Cardiac muscle cell (in vitro differentiated cells and primary cell): ENCODE data around the gene TLE7. TPM values are rescaled to one million over a fixed set of nuclear protein-coding genes. Genes with fewer than 3 reads are reported as not detected.

Experiments used
- DNase-seq, 2 donors: peaks; one replicate each; pipeline versions ENCODE4 v3.0.0 to v3.0.0-alpha.2; 2010 to 2017; ENCODE audit warnings: low read depth in 1 of 2, low spot score in 1 of 2
- H3K27ac ChIP-seq: fragments of 200-600 bp; sonication (generic); 2 replicates; pipeline ENCODE4 v1.5.1; 2016
- H3K27me3 ChIP-seq: fragments of 200-600 bp; sonication (generic); 2 replicates; pipeline ENCODE4 v1.6.0; 2016; ENCODE audit warnings: control low read depth
- H3K36me3 ChIP-seq: fragments of 200-600 bp; sonication (generic); 2 replicates; pipeline ENCODE4 v1.5.1; 2016; ENCODE audit warnings: control low read depth
- H3K4me1 ChIP-seq: fragments of 200-600 bp; sonication (generic); 2 replicates; pipeline ENCODE4 v1.8.1; 2017; ENCODE audit warnings: low read depth, mild to moderate bottlenecking, mixed run types
- H3K4me3 ChIP-seq: fragments of 200-600 bp; sonication (generic); 2 replicates; pipeline ENCODE4 v1.5.1; 2016; ENCODE audit warnings: mild to moderate bottlenecking
- H3K9me3 ChIP-seq: fragments of 200-600 bp; sonication (generic); 2 replicates; pipeline ENCODE4 v1.5.1; 2017; ENCODE audit warnings: low read depth, mild to moderate bottlenecking, control low read depth
- polyA plus RNA-seq: library from polyadenylated mRNA; unstranded; fragments of >200 nt; fragmentation: Nextera tagmentation; extraction: Ambion mirVana; gene quantifications from 2 replicates; pipeline ENCODE4 v1.2.1, GENCODE V29; 2016
- total RNA-seq: library from RNA; depleted of rRNA; stranded (reverse); fragments of >200 nt; gene quantifications from 2 replicates; pipeline ENCODE4 v1.2.3, GENCODE V29; 2016
- TF ChIP-seq, protein P1 (sequence below): IDR thresholded peaks from 2 replicates; pipeline ENCODE4 v1.5.1; 2012; ENCODE audit warnings: low read depth, mild to moderate bottlenecking, low read length

The TLE7 gene
- not detected in 2 replicates for total RNA-seq
- polyA plus RNA-seq = not detected in 2 replicates

DNA sequence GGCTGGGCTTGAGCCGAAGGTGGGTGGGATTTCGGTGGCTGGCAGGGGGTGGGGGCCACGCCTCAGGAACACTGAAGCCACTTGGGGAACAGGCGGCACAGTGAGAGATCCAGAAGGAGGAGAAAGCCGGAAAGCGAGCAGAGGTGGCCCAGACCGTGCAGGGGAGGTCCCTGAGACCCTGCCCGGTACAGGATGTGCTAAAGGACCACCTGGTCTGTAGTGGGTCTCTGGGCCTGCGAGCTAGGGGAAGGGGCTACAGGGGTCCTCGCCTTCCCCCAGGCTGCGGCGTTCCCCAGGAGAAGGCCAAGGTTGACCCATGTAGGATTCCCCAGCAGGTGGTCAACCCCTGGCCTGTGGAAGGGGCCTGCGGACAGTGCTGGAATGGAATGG, at the start of gene TLE7:
Gene TLE7 (minus strand): TSS at position 4 of the 390 bp plus-strand sequence. CDS start 8,730 bp downstream, outside the sequence.
- Histone ChIP-seq H3K4me1 (no peaks in the 10 kb centered on the region), H3K36me3 (no peaks in the 10 kb centered on the region), H3K4me3 (no peak within 1 kb of the TSS), H3K27ac (no peak within 1 kb of the TSS), H3K27me3 (no peaks in the 10 kb centered on the region), H3K9me3 (no peaks in the 10 kb centered on the region)
- no peak for DNase-seq
- TF ChIP-seq, protein P1, sequence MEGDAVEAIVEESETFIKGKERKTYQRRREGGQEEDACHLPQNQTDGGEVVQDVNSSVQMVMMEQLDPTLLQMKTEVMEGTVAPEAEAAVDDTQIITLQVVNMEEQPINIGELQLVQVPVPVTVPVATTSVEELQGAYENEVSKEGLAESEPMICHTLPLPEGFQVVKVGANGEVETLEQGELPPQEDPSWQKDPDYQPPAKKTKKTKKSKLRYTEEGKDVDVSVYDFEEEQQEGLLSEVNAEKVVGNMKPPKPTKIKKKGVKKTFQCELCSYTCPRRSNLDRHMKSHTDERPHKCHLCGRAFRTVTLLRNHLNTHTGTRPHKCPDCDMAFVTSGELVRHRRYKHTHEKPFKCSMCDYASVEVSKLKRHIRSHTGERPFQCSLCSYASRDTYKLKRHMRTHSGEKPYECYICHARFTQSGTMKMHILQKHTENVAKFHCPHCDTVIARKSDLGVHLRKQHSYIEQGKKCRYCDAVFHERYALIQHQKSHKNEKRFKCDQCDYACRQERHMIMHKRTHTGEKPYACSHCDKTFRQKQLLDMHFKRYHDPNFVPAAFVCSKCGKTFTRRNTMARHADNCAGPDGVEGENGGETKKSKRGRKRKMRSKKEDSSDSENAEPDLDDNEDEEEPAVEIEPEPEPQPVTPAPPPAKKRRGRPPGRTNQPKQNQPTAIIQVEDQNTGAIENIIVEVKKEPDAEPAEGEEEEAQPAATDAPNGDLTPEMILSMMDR = no peak

DNA sequence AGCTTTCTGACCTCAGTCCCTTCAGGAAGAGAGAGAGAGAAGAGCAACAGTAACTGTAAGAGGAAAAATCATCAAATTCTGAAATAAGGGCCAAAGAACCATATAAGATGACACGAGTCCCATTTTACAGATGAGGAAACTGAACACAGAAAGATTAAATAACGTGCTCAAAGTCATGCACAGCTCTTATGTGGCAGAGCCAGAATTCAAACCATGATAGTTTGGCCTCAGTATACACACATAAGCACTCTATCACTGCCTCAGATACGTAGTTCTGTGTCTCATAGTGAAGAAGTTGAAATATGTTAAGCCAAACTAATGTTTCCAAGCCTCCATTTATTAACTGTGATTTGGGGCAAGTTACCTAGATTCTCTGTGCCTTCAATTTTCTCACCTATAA, 49.2 kb upstream of the TLE7 start:
- TF ChIP-seq, protein P1 = no peak
- Histone ChIP-seq H3K9me3 (no peaks in the 10 kb centered on the region), H3K4me1 (no peaks in the 10 kb centered on the region), H3K27me3 (peaks cover 10% of the 10 kb centered on the region), H3K27ac (no peak overlapping the region), H3K36me3 (no peaks in the 10 kb centered on the region), H3K4me3 (no peak overlapping the region)
- DNase-seq = no peak

DNA sequence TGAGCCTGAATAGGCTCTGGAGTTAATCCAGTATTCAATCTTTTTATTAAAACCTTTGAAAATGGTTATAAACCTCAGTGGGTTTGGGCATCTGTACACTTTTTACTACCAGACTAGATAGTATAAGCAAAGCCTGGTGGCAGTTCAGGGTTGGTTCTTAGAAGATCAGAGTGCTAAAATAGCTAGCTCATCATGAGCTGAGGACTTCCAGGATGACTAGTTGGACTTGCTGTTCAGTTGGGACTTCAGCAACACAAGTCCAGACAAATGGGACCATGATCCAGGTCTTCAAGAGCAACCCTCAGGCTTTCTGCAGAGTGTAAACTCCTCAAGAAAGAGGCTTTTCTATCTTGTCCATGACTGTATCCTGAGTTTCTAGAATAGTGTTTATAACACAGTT, 48.5 kb upstream of the TLE7 start:
- no peaks in the 10 kb centered on the region for H3K36me3 ChIP-seq
- DNase-seq = no peak
- TF ChIP-seq, protein P1 = no peak
- H3K4me1 ChIP-seq = no peaks in the 10 kb centered on the region
- H3K9me3 ChIP-seq = no peaks in the 10 kb centered on the region
- H3K27me3 ChIP-seq = peaks cover 10% of the 10 kb centered on the region
- H3K4me3 ChIP-seq = no peak overlapping the region
- no peak overlapping the region for H3K27ac ChIP-seq

DNA sequence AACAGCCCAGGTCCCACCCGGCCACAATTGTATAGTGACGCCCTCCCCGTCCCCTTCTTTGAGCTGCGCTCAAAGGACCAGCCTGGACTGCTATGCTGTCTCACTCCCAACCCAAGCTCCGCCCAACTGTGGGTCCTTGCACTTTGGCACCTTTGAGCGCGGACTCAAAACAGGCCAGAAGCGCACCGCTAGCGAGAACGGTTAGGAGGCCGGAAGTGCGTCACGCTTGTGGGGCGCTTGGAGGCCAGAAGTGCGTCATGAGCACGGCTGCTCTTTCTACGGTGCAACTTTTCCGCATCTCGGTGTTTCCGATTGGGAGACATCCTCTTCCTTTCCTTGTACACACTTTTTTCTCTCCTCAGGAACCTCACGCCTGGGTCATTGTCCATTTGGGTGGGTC, 47.3 kb upstream of the TLE7 start, which contains the start of gene ZNF19:
Gene ZNF19 (minus strand): TSS at position 203 of the 400 bp plus-strand sequence. CDS start 7,210 bp downstream, outside the sequence.
- no peak within 1 kb of the TSS for H3K4me3 ChIP-seq
- H3K9me3 ChIP-seq = no peaks in the 10 kb centered on the region
- no peaks in the 10 kb centered on the region for H3K4me1 ChIP-seq
- peaks cover 10% of the 10 kb centered on the region for H3K27me3 ChIP-seq
- no peak for DNase-seq
- no peak within 1 kb of the TSS for H3K27ac ChIP-seq
- TF ChIP-seq, protein P1 = no peak
- no peaks in the 10 kb centered on the region for H3K36me3 ChIP-seq

DNA sequence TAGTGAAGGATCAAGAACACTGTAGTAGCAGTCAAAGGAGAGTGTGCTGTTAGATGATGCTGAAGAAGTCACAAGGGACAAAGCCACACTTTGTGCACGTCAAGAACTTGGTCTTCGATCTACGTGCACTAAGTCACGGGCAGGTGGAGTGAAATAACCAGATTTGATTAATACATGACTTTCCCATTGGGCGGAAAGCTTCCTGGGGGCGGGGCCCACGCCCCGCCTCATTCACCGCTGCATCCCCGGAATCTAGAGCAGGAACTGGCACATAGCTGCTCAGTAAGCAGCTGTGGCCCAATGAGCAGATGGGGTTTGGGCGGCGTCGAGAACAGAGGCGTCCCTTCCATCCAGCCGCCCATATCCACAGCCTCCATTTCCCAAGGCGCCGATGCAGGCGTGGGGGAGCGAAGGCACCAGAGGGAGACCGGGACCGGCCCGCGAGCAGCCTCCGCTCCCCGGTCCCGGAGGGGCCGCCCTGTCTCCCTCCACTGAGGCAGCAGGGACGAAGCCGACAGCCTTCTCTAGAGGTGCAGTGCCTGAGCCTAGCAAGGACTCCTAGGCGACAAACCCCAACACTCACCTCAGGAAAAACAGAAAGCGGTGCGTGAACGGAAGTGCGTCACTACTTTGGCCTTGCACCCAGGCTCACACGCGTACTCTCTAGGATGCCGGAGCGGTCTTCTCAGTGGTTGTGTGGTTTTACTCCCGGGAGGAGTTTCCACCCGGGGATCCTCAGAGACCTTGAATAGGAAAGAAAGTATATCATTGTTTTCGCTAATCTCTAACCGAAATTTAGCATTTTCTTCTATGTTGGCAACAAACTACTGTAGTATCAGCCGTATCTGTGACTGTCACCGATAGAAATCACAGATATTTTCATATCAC, 42.4 kb upstream of the TLE7 start:
- peak; percentile 89 to 97 for DNase-seq
- H3K27me3 ChIP-seq = peaks cover 3% of the 10 kb centered on the region
- no peaks in the 10 kb centered on the region for H3K4me1 ChIP-seq
- peak overlapping the region; percentile 87 for H3K4me3 ChIP-seq
- H3K27ac ChIP-seq = peak overlapping the region; percentile 92
- H3K9me3 ChIP-seq = no peaks in the 10 kb centered on the region
- TF ChIP-seq, protein P1 = no peak
- no peaks in the 10 kb centered on the region for H3K36me3 ChIP-seq
